Measurements from ENCODE around the gene PRKCH. TPM values are rescaled to one million over a fixed set of nuclear protein-coding genes. Genes with fewer than 3 reads are reported as not detected.

The PRKCH gene
- total RNA-seq, 4 donors from 2014 or later = 17.9 to 105 (median 63.5) TPM

- no peaks in the 10 kb centered on the region for H3K36me3 ChIP-seq
- no peaks in the 10 kb centered on the region for H3K4me1 ChIP-seq
- H3K27me3 ChIP-seq = no peaks in the 10 kb centered on the region
- H3K9me3 ChIP-seq = no peaks in the 10 kb centered on the region
- intact Hi-C loops (cut with DNase I; ENCODE audit: low total_unique reads) = no loop called here
- TF ChIP-seq POLR2A (IDR thresholded peaks at IDR 0.05) = no peak
- no peak for TF ChIP-seq CTCF (IDR thresholded peaks at IDR 0.05)
- no peak overlapping the region for H3K27ac ChIP-seq
- no peak overlapping the region for H3K4me3 ChIP-seq
- no peak for DNase-seq
Observed at GRCh38 chr14:61556455-61556854, 235.1 kb downstream of the PRKCH start.

- no peak for DNase-seq
- intact Hi-C loops (cut with DNase I; ENCODE audit: low total_unique reads) = no loop called here
- H3K4me3 ChIP-seq = no peak overlapping the region
- no peaks in the 10 kb centered on the region for H3K27me3 ChIP-seq
- no peaks in the 10 kb centered on the region for H3K4me1 ChIP-seq
- H3K36me3 ChIP-seq = no peaks in the 10 kb centered on the region
- TF ChIP-seq CTCF (IDR thresholded peaks at IDR 0.05) (no peak), POLR2A (IDR thresholded peaks at IDR 0.05) (no peak)
- H3K27ac ChIP-seq = no peak overlapping the region
- H3K9me3 ChIP-seq = no peaks in the 10 kb centered on the region
Observed at GRCh38 chr14:61557262-61557661, 235.9 kb downstream of the PRKCH start.

GRCh38 chr14:61557854-61558253 is 236.5 kb downstream of the PRKCH start:
- Histone ChIP-seq H3K27me3 (no peaks in the 10 kb centered on the region), H3K9me3 (no peaks in the 10 kb centered on the region), H3K36me3 (no peaks in the 10 kb centered on the region), H3K27ac (no peak overlapping the region), H3K4me1 (no peaks in the 10 kb centered on the region), H3K4me3 (no peak overlapping the region)
- intact Hi-C loops (cut with DNase I; ENCODE audit: low total_unique reads) = no loop called here
- no peak for TF ChIP-seq POLR2A (IDR thresholded peaks at IDR 0.05)
- no peak for TF ChIP-seq CTCF (IDR thresholded peaks at IDR 0.05)
- no peak for DNase-seq

- H3K9me3 ChIP-seq = no peaks in the 10 kb centered on the region
- H3K36me3 ChIP-seq = no peaks in the 10 kb centered on the region
- H3K4me1 ChIP-seq = no peaks in the 10 kb centered on the region
- intact Hi-C loops (cut with DNase I; ENCODE audit: low total_unique reads) = no loop called here
- no peaks in the 10 kb centered on the region for H3K27me3 ChIP-seq
- no peak for DNase-seq
- no peak overlapping the region for H3K4me3 ChIP-seq
- TF ChIP-seq CTCF (IDR thresholded peaks at IDR 0.05) = no peak
- no peak for TF ChIP-seq POLR2A (IDR thresholded peaks at IDR 0.05)
- no peak overlapping the region for H3K27ac ChIP-seq
Observed at GRCh38 chr14:61558271-61558670, 236.9 kb downstream of the PRKCH start.

- H3K36me3 ChIP-seq = no peaks in the 10 kb centered on the region
- TF ChIP-seq POLR2A (IDR thresholded peaks at IDR 0.05) (no peak), CTCF (IDR thresholded peaks at IDR 0.05) (no peak)
- no peaks in the 10 kb centered on the region for H3K9me3 ChIP-seq
- H3K27ac ChIP-seq = peak overlapping the region in 1 of 2 donors; percentile 69
- no peak overlapping the region for H3K4me3 ChIP-seq
- DNase-seq = no peak
- no peaks in the 10 kb centered on the region for H3K4me1 ChIP-seq
- no peaks in the 10 kb centered on the region for H3K27me3 ChIP-seq
- intact Hi-C loops (cut with DNase I; ENCODE audit: low total_unique reads) = no loop called here
Observed at GRCh38 chr14:61559641-61560201, 238.3 kb downstream of the PRKCH start.
